ENCODE results near the gene TMEM131L.

- TF ChIP-seq CTCF (IDR thresholded peaks at IDR 0.05) = no peak
- no peak for TF ChIP-seq EP300 (IDR thresholded peaks at IDR 0.05)
- TF ChIP-seq POLR2A (IDR thresholded peaks at IDR 0.05) = no peak
Measured at GRCh38 chr4:153520227-153520626, 54.1 kb downstream of the TMEM131L start.
